Putamen (tissue), 1 donor: ENCODE data around the gene HMG20A.

Source experiments
- DNase-seq: peaks from one replicate; pipeline ENCODE4 v3.0.0-alpha.2; 2016; ENCODE audit warnings: low spot score

HMG20A gene

DNA sequence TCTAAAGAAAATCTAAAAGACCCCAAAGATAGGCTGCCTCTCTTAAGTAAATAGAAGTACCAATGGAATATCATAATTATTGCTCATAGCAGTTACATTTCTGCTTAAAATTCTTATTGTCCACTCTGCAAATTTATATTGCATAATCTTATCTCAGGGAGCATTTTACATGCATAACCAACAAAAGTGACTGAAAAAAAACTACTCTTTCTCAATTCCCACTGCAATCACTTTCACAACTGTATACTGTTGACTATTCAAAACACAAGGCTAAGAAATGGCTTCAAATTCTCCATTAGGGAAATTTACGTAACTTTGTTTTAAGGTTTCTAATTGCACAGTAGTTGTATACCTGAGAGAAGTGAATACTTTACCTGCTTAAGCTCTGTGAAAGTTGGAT, 56.3 kb downstream of the HMG20A start:
- no peak for DNase-seq

DNA sequence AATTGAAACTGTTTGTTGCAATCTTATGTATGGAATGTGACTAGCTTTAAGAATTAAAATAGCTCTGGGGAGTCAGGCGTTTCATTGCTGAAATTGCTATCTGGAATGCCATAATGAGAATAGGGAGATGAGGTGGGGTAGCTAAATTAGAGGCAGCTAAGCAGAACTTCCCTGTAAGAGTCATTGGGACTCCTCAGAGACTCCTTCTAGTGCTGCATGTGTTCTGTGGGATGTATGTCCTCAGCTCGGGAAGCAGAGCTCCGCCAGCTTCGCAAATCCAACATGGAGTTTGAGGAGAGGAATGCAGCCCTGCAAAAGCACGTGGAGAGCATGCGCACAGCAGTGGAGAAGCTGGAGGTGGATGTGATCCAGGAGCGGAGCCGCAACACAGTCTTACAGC, 57.4 kb downstream of the HMG20A start:
- DNase-seq, result no peak

DNA sequence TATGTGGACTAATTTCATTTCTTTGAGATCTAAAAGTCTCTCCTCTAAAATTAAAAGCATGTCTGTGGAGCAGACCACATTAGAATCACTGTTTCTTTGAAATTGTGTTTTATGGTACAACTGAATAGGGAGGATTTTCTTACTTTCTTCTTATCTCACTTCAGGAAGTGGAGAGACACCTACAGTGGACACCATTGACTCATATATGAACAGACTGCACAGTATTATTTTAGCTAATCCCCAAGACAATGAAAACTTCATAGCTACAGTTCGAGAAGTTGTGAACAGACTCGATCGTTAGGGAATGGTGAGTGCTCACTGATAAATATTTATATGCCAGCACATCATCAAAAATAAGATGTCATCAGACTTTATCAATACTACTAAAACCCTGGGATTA, 58.3 kb downstream of the HMG20A start:
- no peak for DNase-seq

GRCh38 chr15:77480859-77481633, 60.4 kb downstream of the HMG20A start:
- DNase-seq, result no peak

DNA sequence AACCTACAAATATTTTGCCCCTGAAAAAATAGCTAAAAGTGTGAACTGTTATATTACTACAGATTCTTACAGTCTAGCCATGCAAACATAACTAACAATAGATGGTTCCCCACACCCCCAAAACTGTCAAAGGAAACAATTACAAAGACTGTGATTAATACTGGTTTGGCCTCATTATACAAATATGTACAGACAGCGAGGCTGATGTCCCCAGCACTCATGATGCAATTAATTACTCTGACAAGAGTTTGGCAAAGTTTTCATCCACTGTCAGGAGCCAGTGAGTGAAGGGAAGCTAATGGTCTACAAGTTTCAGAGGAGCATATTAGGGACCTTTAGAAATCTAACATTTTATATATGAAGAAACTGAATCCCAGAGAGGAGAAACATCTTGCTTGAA, 61.0 kb downstream of the HMG20A start:
- no peak for DNase-seq

DNA sequence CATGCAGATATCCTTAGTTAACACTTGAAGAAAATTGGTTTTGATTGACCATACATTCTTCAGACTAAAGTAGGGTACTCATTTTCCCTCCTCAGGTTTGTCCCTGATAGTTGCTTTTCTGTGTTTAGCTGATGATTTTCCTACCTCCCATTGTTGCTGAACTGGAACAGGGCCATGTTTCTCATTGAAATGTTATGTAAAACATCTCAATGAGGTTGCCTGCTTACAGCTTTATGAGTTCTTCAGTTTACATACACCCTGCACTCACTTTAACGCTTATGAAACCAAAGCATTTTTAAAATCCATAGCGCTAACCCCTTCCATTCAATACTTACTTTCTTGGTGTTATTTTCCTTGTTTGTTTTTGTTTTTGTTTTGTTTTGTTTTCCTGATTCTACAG, 61.9 kb downstream of the HMG20A start:
- no peak for DNase-seq

DNA sequence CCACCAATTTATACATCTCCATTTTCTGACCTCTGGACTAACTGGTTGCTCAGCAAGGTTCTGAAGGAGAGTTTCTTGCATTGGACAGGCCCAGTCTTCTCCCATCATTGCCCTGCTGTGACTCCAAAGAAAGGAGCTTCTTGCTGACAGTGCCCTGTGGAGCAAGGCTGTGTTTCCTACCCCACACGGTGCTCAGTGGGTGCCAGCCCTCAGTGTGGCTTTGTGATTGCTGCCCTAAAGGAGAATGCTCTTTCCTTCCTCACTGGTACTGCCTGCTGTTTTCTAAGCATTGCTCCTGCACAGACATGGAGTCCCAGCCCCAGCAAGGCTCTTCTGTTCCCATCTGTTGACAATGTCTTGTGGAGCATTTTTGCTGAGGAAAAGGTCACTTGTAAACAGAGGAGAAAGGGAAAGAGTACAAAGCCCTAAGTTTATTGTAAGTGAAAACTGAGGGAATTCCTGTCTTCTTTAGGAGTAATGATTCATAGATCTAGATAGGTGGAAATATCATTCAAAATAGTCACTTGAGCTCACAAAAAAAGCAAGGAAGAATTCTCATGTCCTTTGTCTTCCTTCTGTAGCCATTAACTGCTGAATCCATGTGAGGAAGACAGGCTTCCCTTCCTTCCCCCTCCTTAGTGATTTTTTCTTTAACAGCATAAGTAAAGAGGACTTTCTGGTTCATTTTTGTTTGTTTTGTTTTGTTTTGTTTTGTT, 62.9 kb downstream of the HMG20A start:
- no peak for DNase-seq

DNA sequence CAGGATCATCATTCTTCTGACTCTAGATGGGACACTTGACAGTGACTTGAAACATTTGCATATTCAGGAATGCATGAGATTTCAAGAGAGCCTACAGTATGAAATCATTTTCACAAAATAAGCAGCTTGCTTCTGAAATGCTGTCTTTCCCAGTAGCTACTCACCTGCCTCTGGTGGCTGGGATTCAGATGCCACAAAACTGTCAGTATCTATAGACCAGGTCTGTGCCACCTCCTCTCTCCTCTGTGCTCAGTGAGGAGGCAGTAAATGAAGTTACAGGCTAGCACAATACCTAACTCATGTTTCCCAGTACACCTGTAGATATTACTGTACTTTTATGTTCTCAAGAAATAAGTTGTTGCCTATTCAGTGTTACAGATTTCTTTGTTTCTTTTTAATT, 64.3 kb downstream of the HMG20A start:
- DNase-seq, result no peak

DNA sequence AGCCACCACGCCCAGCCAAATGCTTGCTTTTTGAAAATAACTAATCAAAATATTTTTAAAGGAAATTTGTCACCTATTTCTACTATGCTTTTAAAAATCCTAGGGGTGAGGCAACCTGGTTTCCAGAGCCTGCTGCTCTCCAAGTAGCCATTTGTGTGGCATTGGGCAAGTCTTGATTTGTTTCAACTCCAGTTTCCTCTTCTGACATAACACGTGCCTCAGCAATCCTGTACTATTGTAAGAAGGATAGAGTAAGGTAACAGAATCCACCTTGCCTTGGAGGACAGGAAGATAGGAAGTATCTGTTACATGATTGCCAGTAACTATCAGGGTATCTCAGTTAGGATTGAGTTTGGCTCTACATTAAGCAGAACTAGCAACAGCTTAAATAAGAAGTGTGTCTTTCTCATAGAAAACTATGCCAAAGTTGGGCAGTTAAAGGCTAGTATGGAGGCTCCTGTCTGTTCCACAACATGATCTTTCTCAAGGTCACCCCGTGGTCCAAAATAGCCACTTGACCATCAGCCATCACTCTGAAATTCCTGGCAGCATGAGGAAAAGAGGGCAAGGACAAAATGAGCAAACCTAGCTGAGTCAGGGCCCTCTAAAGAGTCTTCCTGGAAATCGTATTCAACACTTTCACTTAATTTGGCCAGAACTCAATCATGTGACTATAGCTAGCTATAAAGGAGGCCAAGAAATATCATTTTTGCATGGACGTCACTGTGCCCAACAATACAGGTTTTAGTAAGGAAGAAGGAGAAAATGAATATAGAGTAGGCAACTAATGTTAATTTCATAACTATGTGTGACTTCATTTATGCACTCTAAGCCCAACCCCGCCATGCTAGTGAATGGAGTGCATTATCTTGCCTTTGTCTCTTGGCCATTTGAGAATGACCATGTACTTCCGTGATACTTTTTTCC, 66.1 kb downstream of the HMG20A start:
- DNase-seq, result no peak

- DNase-seq, result no peak
Measured at GRCh38 chr15:77487469-77487842, 66.8 kb downstream of the HMG20A start.

GRCh38 chr15:77487888-77488287, 67.2 kb downstream of the HMG20A start:
- no peak for DNase-seq

- no peak for DNase-seq
Measured at GRCh38 chr15:77489647-77490046, 69.0 kb downstream of the HMG20A start.

GRCh38 chr15:77493324-77493907, 72.7 kb downstream of the HMG20A start:
- no peak for DNase-seq

DNA sequence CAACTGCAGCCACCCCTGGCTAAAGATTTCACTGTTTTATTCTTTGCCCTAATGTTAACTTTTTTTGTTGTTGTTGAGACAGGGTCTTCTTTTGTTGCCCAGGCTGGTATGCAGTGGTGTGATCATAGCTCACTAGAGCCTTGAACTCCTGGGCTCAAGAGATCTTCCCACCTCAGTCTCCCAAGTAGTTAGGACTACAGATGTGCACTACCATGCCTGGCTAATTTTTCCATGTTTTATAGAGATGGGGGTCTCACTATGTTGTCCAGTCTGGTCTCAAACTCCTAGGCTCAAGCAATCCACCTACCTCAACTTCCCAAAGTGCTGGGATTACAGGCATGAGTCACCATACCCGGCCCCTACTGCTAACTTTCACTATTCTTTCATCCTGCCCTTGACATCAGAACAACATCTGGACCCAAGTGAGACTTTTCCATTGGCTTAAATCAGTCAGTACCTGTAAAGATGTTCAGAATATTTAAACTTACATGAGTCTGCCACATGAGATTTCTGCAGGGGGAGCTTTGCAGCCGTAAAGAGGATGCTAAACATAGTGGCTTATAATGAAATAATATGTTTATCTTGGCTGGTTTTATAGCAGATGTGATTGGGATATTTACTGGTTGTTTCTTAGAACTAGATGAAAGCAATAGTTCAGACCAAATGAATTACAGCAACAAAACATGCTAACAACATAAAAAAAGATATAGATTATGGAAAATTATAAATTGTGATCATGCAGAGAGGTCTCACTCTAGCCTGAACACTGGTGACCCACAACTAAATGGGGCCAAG, 73.6 kb downstream of the HMG20A start:
- no peak for DNase-seq

GRCh38 chr15:77494964-77495363, 74.3 kb downstream of the HMG20A start:
- DNase-seq, result no peak

DNA sequence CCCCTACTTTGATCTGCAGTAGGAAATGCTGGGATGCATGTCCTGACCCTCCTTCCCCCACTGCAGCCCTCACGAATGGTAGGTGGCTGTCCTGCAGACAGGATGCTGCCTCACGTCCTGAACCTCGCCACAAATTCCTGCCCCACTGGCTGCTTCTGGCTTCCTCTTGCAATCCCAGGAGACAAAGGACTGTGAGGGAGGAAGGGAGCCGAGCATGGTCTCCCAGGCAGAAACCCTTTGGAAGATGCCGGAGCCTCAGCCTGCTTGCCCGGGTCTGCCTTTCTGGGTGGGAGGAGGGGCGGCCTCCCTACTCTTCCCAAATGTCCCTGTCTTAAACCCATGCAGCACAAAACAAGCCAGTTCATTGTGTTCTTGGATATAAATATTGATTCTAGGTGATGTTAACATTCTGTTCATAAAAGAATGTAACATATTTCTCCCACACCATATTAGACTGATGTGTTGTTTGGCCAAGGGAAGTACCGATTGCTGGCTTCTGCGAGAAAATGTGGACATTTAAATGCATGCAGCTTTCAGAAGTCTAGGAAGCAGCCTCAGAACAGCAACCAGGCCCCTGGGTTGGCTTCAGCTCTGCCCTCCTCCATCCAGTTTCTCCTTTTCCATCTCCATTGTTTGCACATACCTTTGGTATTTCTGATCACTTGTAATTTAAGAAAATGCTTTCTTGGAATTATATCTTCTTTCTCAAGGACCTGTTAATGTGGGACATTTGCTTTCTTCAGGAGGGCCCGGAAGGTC, 75.3 kb downstream of the HMG20A start:
- no peak for DNase-seq

DNA sequence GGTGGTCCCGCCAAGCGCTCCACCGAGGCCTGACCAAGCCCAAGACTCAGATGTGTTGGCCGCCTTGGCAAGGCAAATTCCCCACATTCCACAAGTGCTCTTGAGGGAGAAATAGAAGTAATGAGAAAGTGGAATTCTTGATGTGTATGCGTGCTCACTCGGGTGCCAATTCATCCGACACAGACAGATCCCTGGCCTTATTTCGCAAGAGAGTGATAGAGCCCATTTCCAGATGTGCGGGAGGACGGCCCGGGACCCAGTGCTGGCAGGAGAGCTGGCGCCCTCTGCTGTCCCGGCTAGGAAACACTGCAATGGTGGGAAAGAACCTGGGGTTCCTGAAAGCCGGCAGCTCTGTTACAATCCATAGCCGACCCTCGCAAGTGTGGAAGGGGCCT, 76.0 kb downstream of the HMG20A start:
- DNase-seq, result peak; percentile 79

- peak; percentile 95 for DNase-seq
Measured at GRCh38 chr15:77497110-77497737, 76.5 kb downstream of the HMG20A start.

DNA sequence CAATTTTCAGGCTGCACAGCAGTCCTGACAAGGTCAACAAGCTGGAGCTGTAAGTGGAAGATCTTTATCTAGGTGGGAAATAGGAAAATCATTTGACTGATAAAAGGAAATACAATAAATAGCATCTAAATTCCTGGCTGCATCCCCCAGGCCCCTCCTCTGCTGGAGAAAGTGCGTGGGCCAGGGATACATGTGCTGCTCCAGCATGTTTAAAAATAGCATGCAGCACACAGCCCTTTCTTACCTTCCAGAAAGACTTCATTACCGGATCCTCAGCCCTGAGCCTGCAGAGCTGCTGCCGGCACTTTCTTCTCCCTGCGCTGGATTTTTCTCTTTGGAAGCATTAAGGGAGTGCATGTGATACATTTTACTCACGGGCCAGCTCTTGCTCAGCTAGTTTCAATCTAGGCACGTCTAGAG, 77.3 kb downstream of the HMG20A start:
- peak; percentile 81 for DNase-seq

GRCh38 chr15:77499087-77499760, 78.5 kb downstream of the HMG20A start:
- no peak for DNase-seq
